KMS-11 (cell line): ENCODE results near the gene GSK3B.
A peak's percentile ranks its signal among the peaks of the same experiment; 100 is the strongest.

Experiments
- H2AFZ ChIP-seq: fragments of 200-600 bp; sonication (generic); 2 replicates; pipeline ENCODE4 v1.6.1; 2016; ENCODE audit warnings: antibody characterized with exemption, mixed run types, low read depth
- H3K27ac ChIP-seq: fragments of 200-600 bp; sonication (generic); 2 replicates; pipeline ENCODE4 v1.6.1; 2016; ENCODE audit warnings: mild to moderate bottlenecking, mixed run types
- H3K27me3 ChIP-seq: fragments of 200-600 bp; sonication (generic); 2 replicates; pipeline ENCODE4 v1.6.1; 2017; ENCODE audit warnings: mild to moderate bottlenecking, low read depth, mixed run types, moderate library complexity; ENCODE audit not compliant: insufficient read depth
- H3K36me3 ChIP-seq: fragments of 200-600 bp; sonication (generic); 2 replicates; pipeline ENCODE4 v1.6.1; 2017; ENCODE audit warnings: mild to moderate bottlenecking, mixed run types; ENCODE audit not compliant: insufficient read depth
- H3K4me1 ChIP-seq: fragments of 200-600 bp; sonication (generic); 2 replicates; pipeline ENCODE4 v1.6.1; 2016; ENCODE audit warnings: mild to moderate bottlenecking, low read depth, mixed run types; ENCODE audit not compliant: poor library complexity, severe bottlenecking
- H3K4me2 ChIP-seq: fragments of 200-600 bp; sonication (generic); 2 replicates; pipeline ENCODE4 v1.7.0; 2016; ENCODE audit warnings: mild to moderate bottlenecking, mixed run types
- H3K4me3 ChIP-seq: fragments of 200-600 bp; sonication (generic); IDR thresholded peaks from 2 replicates; pipeline ENCODE4 v1.6.1; 2017; ENCODE audit warnings: low read depth, low read length, mixed read lengths; ENCODE audit not compliant: insufficient read depth
- H3K79me2 ChIP-seq: fragments of 200-600 bp; sonication (generic); 2 replicates; pipeline ENCODE4 v1.6.1; 2016; ENCODE audit warnings: low read depth, mixed run types; ENCODE audit not compliant: insufficient read depth
- H3K9ac ChIP-seq: fragments of 200-600 bp; sonication (generic); 2 replicates; pipeline ENCODE4 v1.6.1; 2016; ENCODE audit warnings: mild to moderate bottlenecking, mixed run types
- H4K20me1 ChIP-seq: fragments of 200-600 bp; sonication (generic); 2 replicates; pipeline ENCODE4 v1.6.1; 2016; ENCODE audit warnings: mild to moderate bottlenecking, mixed run types; ENCODE audit not compliant: insufficient read depth
- TF ChIP-seq, protein P1 (sequence below): fragments of 200-600 bp; sonication (generic); conservative IDR thresholded peaks from 2 replicates; pipeline ENCODE4 v1.6.1; 2017; ENCODE audit warnings: low read depth, mild to moderate bottlenecking, antibody characterized with exemption, low read length, moderate library complexity, mixed read lengths

The GSK3B gene

DNA sequence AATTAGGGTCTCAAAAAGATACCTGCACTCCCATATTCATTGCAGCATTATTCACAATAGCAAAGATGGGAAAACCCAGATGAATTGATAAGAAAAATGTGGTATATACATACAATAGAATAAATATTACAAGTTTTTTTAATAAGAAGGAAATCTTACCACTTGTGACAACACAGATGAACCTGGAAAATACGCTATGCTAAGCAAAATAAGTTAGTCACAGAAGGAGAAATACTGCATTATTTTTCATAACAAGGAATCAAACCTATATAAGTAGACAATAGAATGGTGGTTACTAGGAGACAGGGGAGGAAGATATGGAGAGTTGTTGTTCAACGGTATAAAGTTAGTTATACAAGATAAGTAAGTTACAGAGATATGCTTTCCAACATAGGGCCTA lies 130.0 kb downstream of the GSK3B start:
- Histone ChIP-seq H3K36me3 (no peaks in the 10 kb centered on the region), H3K4me3 (no peak overlapping the region), H3K27me3 (no peaks in the 10 kb centered on the region), H3K4me1 (no peaks in the 10 kb centered on the region), H3K9ac (no peak overlapping the region), H3K4me2 (no peak overlapping the region), H3K27ac (no peak overlapping the region), H3K79me2 (peaks cover 7% of the 10 kb centered on the region; the same call in 1 of the 2 replicates), H4K20me1 (no peaks in the 10 kb centered on the region), H2AFZ (no peak overlapping the region)
- TF ChIP-seq, protein P1, sequence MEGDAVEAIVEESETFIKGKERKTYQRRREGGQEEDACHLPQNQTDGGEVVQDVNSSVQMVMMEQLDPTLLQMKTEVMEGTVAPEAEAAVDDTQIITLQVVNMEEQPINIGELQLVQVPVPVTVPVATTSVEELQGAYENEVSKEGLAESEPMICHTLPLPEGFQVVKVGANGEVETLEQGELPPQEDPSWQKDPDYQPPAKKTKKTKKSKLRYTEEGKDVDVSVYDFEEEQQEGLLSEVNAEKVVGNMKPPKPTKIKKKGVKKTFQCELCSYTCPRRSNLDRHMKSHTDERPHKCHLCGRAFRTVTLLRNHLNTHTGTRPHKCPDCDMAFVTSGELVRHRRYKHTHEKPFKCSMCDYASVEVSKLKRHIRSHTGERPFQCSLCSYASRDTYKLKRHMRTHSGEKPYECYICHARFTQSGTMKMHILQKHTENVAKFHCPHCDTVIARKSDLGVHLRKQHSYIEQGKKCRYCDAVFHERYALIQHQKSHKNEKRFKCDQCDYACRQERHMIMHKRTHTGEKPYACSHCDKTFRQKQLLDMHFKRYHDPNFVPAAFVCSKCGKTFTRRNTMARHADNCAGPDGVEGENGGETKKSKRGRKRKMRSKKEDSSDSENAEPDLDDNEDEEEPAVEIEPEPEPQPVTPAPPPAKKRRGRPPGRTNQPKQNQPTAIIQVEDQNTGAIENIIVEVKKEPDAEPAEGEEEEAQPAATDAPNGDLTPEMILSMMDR = no peak

DNA sequence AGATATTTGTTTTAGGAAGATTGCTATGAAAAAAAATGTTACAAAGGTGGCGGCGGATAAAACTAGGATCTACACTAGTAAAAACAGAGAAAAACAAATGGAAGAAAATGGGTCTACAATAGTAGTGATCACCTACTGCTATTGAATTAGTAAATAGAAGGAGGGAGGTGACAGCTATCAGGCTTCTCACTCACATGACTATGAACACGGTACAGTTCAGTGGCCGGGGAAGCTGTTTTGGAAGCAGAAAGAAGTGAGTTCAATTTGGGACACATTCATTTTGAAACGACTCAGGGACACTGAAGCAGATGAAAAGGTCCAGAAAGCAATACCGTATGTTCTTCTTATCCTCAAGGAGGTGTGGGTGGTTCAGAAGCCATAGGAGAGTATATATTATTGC lies 138.3 kb downstream of the GSK3B start:
- Histone ChIP-seq H3K4me2 (no peak overlapping the region), H3K9ac (no peak overlapping the region), H3K79me2 (0 out of 2 replicates have a peak, but pooled peaks cover 7% of the 10 kb centered on the region), H3K27ac (no peak overlapping the region), H4K20me1 (peaks cover 4% of the 10 kb centered on the region; the same call in 1 of the 2 replicates), H3K27me3 (no peaks in the 10 kb centered on the region), H3K4me3 (no peak overlapping the region), H3K4me1 (no peaks in the 10 kb centered on the region), H3K36me3 (no peaks in the 10 kb centered on the region), H2AFZ (no peak overlapping the region)
- TF ChIP-seq, protein P1 = no peak

DNA sequence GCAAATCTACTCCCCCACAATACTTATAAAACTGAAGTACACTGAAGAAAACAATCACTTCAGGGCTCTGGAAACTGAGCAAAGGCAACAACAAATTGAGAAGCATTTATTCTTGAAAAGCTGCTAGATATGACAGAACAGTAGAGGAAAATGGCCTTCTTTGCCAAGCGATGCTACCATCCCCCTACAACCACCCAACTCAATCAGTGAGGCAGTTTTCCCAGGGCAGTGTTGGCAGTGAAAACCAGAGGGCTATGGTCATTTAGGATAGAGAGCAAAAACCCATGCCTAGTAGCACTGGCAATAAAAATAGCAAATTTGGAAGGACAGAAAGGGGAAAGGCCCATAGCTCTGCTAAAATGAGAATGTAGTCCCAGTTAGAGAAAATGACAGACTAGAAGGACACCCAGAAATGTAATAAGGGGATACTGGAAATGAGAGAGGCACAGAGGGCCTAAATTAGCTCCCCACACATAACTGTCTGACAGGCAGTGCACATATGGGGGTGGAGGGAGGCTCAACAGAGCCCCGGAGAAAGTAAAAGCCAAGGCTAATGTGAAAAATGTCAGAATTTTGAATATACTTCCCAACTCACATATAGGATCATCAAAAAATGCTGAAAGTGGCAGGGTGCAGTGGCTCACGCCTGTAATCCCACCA lies 143.5 kb downstream of the GSK3B start:
- Histone ChIP-seq H3K36me3 (no peaks in the 10 kb centered on the region), H2AFZ (no peak overlapping the region), H3K27me3 (no peaks in the 10 kb centered on the region), H3K4me2 (no peak overlapping the region), H3K9ac (no peak overlapping the region), H3K79me2 (no peaks in the 10 kb centered on the region), H4K20me1 (no peaks in the 10 kb centered on the region), H3K4me1 (no peaks in the 10 kb centered on the region), H3K27ac (no peak overlapping the region), H3K4me3 (no peak overlapping the region)
- TF ChIP-seq, protein P1 = no peak

DNA sequence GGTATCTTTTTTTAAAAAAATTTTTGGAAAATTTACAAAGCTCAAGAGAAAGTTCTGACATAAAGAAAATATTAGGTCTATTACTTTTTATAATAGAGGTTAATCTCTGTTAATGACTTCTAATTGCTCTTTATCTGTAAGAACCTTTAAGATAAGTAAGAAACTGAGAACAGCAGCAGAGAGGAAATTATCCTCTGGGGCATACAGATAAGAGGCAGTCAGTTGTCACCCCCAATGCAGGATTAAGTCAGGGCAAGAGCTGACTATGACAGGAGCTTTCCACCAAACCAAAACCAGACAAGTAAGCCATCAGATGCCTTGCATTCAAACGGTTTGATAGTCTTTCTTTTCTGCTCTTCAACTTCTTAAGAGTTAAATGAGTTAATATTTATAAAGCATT lies 149.0 kb downstream of the GSK3B start:
- H3K4me2 ChIP-seq = peak overlapping the region; percentile 19; the same call in 1 of the 2 replicates
- no peaks in the 10 kb centered on the region for H3K27me3 ChIP-seq
- TF ChIP-seq, protein P1 = no peak
- no peaks in the 10 kb centered on the region for H4K20me1 ChIP-seq
- no peak overlapping the region for H3K9ac ChIP-seq
- H3K4me1 ChIP-seq = peaks cover 21% of the 10 kb centered on the region
- no peak overlapping the region for H2AFZ ChIP-seq
- no peak overlapping the region for H3K4me3 ChIP-seq
- no peaks in the 10 kb centered on the region for H3K36me3 ChIP-seq
- H3K79me2 ChIP-seq = no peaks in the 10 kb centered on the region
- no peak overlapping the region for H3K27ac ChIP-seq
